H1 (cell line): ENCODE data around the gene KCNMA1.

Experiments
- KDM1A ChIP-seq: fragments of 200-600, 300-600 bp; sonication (generic); IDR thresholded peaks from 2 replicates; pipeline ENCODE4 v1.7.1; 2016; ENCODE audit warnings: mild to moderate bottlenecking, low read length, borderline replicate concordance
- RAD21 ChIP-seq, 2 experiments: IDR thresholded peaks in 1 of 2; conservative IDR thresholded peaks in 1 of 2; 2 replicates each; pipeline ENCODE4 v1.6.1; 2011; ENCODE audit warnings: low read depth in 2 of 2, low read length in 2 of 2, improper control_type of control experiment in 1 of 2, inconsistent platforms in 1 of 2, mild to moderate bottlenecking in 1 of 2, moderate library complexity in 1 of 2
- TF ChIP-seq, protein P1 (sequence below), 3 experiments: IDR thresholded peaks; 1 replicate in 2 of 3; 2 replicates in 1 of 3; pipeline versions ENCODE4 v1.5.1 to v1.6.1; 2011; ENCODE audit warnings: low read length in 3 of 3, mild to moderate bottlenecking in 3 of 3, inconsistent platforms in 2 of 3, low read depth in 1 of 3, moderate library complexity in 1 of 3; ENCODE audit not compliant: insufficient read depth in 1 of 3; ENCODE audit errors: control extremely low read depth in 1 of 3

GRCh38 chr10:77072836-77073662 lies 564.6 kb downstream of the KCNMA1 start:
- TF ChIP-seq, protein P1, sequence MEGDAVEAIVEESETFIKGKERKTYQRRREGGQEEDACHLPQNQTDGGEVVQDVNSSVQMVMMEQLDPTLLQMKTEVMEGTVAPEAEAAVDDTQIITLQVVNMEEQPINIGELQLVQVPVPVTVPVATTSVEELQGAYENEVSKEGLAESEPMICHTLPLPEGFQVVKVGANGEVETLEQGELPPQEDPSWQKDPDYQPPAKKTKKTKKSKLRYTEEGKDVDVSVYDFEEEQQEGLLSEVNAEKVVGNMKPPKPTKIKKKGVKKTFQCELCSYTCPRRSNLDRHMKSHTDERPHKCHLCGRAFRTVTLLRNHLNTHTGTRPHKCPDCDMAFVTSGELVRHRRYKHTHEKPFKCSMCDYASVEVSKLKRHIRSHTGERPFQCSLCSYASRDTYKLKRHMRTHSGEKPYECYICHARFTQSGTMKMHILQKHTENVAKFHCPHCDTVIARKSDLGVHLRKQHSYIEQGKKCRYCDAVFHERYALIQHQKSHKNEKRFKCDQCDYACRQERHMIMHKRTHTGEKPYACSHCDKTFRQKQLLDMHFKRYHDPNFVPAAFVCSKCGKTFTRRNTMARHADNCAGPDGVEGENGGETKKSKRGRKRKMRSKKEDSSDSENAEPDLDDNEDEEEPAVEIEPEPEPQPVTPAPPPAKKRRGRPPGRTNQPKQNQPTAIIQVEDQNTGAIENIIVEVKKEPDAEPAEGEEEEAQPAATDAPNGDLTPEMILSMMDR (IDR thresholded peaks at IDR 0.05; ENCODE audit: control extremely low read depth in 1 of 3, insufficient read depth in 1 of 3, low read depth in 1 of 3, low read length in 3 of 3): no peak
- no peak for TF ChIP-seq RAD21 (IDR thresholded peaks at IDR 0.05 in 1 of 2, conservative IDR thresholded peaks at IDR 0.05 in 1 of 2; ENCODE audit: low read depth in 2 of 2, low read length in 2 of 2)
- TF ChIP-seq KDM1A: no peak
